PFSK-1 (cell line): Measurements from ENCODE around the gene PARM1.

ENCODE experiments used
- FOXP2 ChIP-seq: optimal IDR thresholded peaks from 2 replicates; pipeline ENCODE3; 2011; ENCODE audit warnings: borderline replicate concordance, control low read depth, inconsistent platforms; ENCODE audit not compliant: insufficient read depth; ENCODE audit errors: extremely low read length, extremely low read depth
- POLR2AphosphoS5 ChIP-seq: IDR thresholded peaks from 2 replicates; pipeline ENCODE4 v1.6.1; 2012; ENCODE audit warnings: low read depth, mild to moderate bottlenecking, control low read depth, low read length, moderate library complexity
- SIN3A ChIP-seq: IDR thresholded peaks from 2 replicates; pipeline ENCODE4 v1.6.1; 2012; ENCODE audit warnings: mild to moderate bottlenecking, low read length, moderate library complexity, borderline replicate concordance; ENCODE audit not compliant: insufficient read depth
- TAF1 ChIP-seq: IDR thresholded peaks from 2 replicates; pipeline ENCODE4 v1.6.1; 2012; ENCODE audit warnings: low read length, control low read depth, borderline replicate concordance; ENCODE audit not compliant: insufficient read depth
- TF ChIP-seq, protein P1 (sequence below), 2 experiments: IDR thresholded peaks; 2 replicates each; pipeline versions ENCODE4 v1.6.1 to v1.8.0; 2011 to 2012; ENCODE audit warnings: low read depth in 2 of 2, low read length in 2 of 2, control low read depth in 1 of 2, inconsistent platforms in 1 of 2, mild to moderate bottlenecking in 1 of 2, moderate library complexity in 1 of 2; ENCODE audit not compliant: insufficient read depth in 1 of 2

DNA sequence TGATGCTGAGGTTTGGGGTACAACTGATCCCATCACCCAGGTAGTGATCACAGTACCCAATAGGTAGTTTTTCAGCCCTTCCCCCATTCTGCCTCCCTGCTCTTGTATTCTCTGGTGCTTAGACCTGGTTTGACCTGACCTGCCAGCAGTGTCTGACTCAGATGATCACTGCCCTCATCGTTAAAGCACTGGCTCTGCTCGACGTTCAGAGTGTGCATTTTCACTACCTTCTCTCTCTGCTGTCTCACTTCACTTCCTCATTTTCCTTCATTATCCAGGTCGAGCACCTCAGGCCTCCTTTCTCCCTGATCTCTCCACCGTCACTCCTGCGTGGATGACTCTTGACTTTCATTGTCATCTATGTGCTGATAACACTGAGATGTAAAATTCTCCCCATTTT lies 83.6 kb downstream of the PARM1 start:
- TF ChIP-seq TAF1 (no peak), POLR2AphosphoS5 (no peak), SIN3A (no peak), FOXP2 (no peak)
- TF ChIP-seq, protein P1, sequence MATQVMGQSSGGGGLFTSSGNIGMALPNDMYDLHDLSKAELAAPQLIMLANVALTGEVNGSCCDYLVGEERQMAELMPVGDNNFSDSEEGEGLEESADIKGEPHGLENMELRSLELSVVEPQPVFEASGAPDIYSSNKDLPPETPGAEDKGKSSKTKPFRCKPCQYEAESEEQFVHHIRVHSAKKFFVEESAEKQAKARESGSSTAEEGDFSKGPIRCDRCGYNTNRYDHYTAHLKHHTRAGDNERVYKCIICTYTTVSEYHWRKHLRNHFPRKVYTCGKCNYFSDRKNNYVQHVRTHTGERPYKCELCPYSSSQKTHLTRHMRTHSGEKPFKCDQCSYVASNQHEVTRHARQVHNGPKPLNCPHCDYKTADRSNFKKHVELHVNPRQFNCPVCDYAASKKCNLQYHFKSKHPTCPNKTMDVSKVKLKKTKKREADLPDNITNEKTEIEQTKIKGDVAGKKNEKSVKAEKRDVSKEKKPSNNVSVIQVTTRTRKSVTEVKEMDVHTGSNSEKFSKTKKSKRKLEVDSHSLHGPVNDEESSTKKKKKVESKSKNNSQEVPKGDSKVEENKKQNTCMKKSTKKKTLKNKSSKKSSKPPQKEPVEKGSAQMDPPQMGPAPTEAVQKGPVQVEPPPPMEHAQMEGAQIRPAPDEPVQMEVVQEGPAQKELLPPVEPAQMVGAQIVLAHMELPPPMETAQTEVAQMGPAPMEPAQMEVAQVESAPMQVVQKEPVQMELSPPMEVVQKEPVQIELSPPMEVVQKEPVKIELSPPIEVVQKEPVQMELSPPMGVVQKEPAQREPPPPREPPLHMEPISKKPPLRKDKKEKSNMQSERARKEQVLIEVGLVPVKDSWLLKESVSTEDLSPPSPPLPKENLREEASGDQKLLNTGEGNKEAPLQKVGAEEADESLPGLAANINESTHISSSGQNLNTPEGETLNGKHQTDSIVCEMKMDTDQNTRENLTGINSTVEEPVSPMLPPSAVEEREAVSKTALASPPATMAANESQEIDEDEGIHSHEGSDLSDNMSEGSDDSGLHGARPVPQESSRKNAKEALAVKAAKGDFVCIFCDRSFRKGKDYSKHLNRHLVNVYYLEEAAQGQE (IDR thresholded peaks at IDR 0.05; ENCODE audit: insufficient read depth in 1 of 2, low read depth in 2 of 2, low read length in 2 of 2): no peak
